PC-3 (cell line): ENCODE results near the gene HSPB1. TPM values are rescaled to one million over a fixed set of nuclear protein-coding genes. Genes with fewer than 3 reads are reported as not detected.

ENCODE experiments used
- ATAC-seq: fragments of 200-7000 bp; cut with Tn5 transposase; 2 replicates; pipeline ENCODE4 v1.9.1; 2020; ENCODE audit warnings: mild to moderate bottlenecking, moderate library complexity
- BruUV-seq: library from RNA; stranded (reverse); fragments of 400-500 nt; replicated peaks from 2 replicates; lab custom pipeline; 2021; lab: Mats Ljungman, UMichigan
- CTCF ChIA-PET: fragments of 300-600 bp; sonication (Branson Sonifier 250); formaldehyde crosslinking; loops from one replicate; lab custom pipeline; 2022; ENCODE audit warnings: antibody characterized with exemption; lab: Charles Lee
- POLR2A ChIA-PET: fragments of 300-600 bp; sonication (Branson Sonifier 250); formaldehyde crosslinking; loops from one replicate; lab custom pipeline; 2022; ENCODE audit warnings: antibody characterized with exemption; ENCODE audit not compliant: unreplicated experiment; lab: Charles Lee
- DNase-seq: peaks from one replicate; pipeline ENCODE4 v3.0.0-alpha.2; 2015
- H2AFZ ChIP-seq: fragments of 300-600 bp; sonication (generic); 2 replicates; pipeline ENCODE4 v1.6.0; 2016; ENCODE audit warnings: antibody characterized with exemption, low read length
- H3F3A ChIP-seq: fragments of 300-600 bp; sonication (generic); one replicate; pipeline ENCODE4 v1.6.0; 2017; ENCODE audit warnings: antibody characterized with exemption, low read length, control low read depth, mild to moderate bottlenecking; ENCODE audit not compliant: unreplicated experiment
- H3K27ac ChIP-seq: fragments of 300-600 bp; sonication (generic); 2 replicates; pipeline ENCODE4 v1.5.1; 2016; ENCODE audit warnings: mild to moderate bottlenecking, low read length
- H3K27me3 ChIP-seq: fragments of 300-600 bp; sonication (generic); 2 replicates; pipeline ENCODE4 v1.6.1; 2016; ENCODE audit warnings: low read length, mixed read lengths
- H3K36me3 ChIP-seq: fragments of 300-600 bp; sonication (generic); 2 replicates; pipeline ENCODE4 v1.6.1; 2016; ENCODE audit warnings: low read depth, mixed run types, low read length, mixed read lengths
- H3K4me1 ChIP-seq: fragments of 300-600 bp; sonication (generic); 2 replicates; pipeline ENCODE4 v1.5.1; 2016; ENCODE audit warnings: low read length; ENCODE audit not compliant: insufficient read depth
- H3K4me2 ChIP-seq: fragments of 300-600 bp; sonication (generic); 2 replicates; pipeline ENCODE4 v1.6.0; 2016; ENCODE audit warnings: low read length
- H3K4me3 ChIP-seq: fragments of 300-600 bp; sonication (generic); 2 replicates; pipeline ENCODE4 v1.5.1; 2016; ENCODE audit warnings: mild to moderate bottlenecking, low read length, mixed read lengths
- H3K79me2 ChIP-seq: fragments of 300-600 bp; sonication (generic); 2 replicates; pipeline ENCODE4 v1.6.1; 2017; ENCODE audit warnings: low read length, mixed read lengths
- H3K9ac ChIP-seq: fragments of 300-600 bp; sonication (generic); 2 replicates; pipeline ENCODE4 v1.6.0; 2016; ENCODE audit warnings: mild to moderate bottlenecking, low read length
- H3K9me2 ChIP-seq: fragments of 300-600 bp; sonication (generic); replicated peaks from 2 replicates; pipeline ENCODE4 v1.6.1; 2016; ENCODE audit warnings: mixed run types, low read length, mixed read lengths
- H3K9me3 ChIP-seq: fragments of 300-600 bp; sonication (generic); 2 replicates; pipeline ENCODE4 v1.6.1; 2016; ENCODE audit warnings: low read length, mixed read lengths
- H4K20me1 ChIP-seq: fragments of 300-600 bp; sonication (generic); 2 replicates; pipeline ENCODE4 v1.6.1; 2016; ENCODE audit warnings: low read length, mixed read lengths
- CTCF ChIP-seq: fragments of 300-600 bp; sonication (generic); conservative IDR thresholded peaks from 2 replicates; pipeline ENCODE4 v1.5.1; 2017; ENCODE audit warnings: antibody characterized with exemption, low read depth, mild to moderate bottlenecking, low read length
- EZH2 ChIP-seq: fragments of 300-600 bp; sonication (generic); IDR thresholded peaks from one replicate; pipeline ENCODE4 v1.6.1; 2017; ENCODE audit warnings: antibody characterized with exemption, mild to moderate bottlenecking, low read length; ENCODE audit not compliant: unreplicated experiment
- EZH2phosphoT487 ChIP-seq: fragments of 300-600 bp; sonication (generic); IDR thresholded peaks from 2 replicates; pipeline ENCODE4 v1.6.1; 2018; ENCODE audit warnings: mild to moderate bottlenecking, antibody characterized with exemption, low read length, borderline replicate concordance
- intact Hi-C: fragments of 100-400 bp; cut with micrococcal nuclease; formaldehyde crosslinking; loops from 2 replicates; pipeline ENCODE4 v1.9.0; 2023
- total RNA-seq: library from RNA; depleted of rRNA; stranded (reverse); fragments of >200 nt; gene quantifications from 2 replicates; pipeline ENCODE4 v1.2.3, GENCODE V29; 2014

Gene HSPB1
- total RNA-seq, 1 experiment from 2014 or later: 166 TPM

- no peaks in the 10 kb centered on the region for H4K20me1 ChIP-seq
Measured at GRCh38 chr7:76261931-76262330, 40.5 kb upstream of the HSPB1 start.

GRCh38 chr7:76262683-76263402, 39.6 kb upstream of the HSPB1 start:
- Histone ChIP-seq H3K9me2 (no peaks in the 10 kb centered on the region), H4K20me1 (no peaks in the 10 kb centered on the region), H3K27ac (no peak overlapping the region), H3K4me2 (no peak overlapping the region), H3K9me3 (no peaks in the 10 kb centered on the region), H3K4me3 (no peak overlapping the region), H3K27me3 (no peaks in the 10 kb centered on the region), H3F3A (no peaks in the 10 kb centered on the region), H3K79me2 (no peaks in the 10 kb centered on the region), H3K36me3 (no peaks in the 10 kb centered on the region), H3K9ac (no peak overlapping the region), H3K4me1 (no peaks in the 10 kb centered on the region), H2AFZ (no peak overlapping the region)
- CTCF ChIA-PET: interaction anchor here (0.5 to 1.6 kb wide), 10 partner anchors 21 to 257 kb away, joined by 3 to 10 read pairs (median 3); no protein-coding TSS in a partner anchor
- TF ChIP-seq EZH2: no peak
- peak; percentile 83 for TF ChIP-seq CTCF
- TF ChIP-seq EZH2phosphoT487: no peak
- peak; percentile 73 for DNase-seq
- ATAC-seq: peak; percentile 93
- POLR2A ChIA-PET: interaction anchor here (0.6 kb wide), 1 partner anchor 53 kb away, joined by 5 read pairs; no protein-coding TSS in a partner anchor
- intact Hi-C loops: loop anchor here (1.0 kb wide), 1 partner anchor 85 kb away; no protein-coding TSS in a partner anchor
- BruUV-seq: no TSS peak

More at GRCh38 chr7:76261931-76262330, 40.5 kb upstream of the HSPB1 start:
- ChIA-PET POLR2A (no interaction called here), CTCF (no interaction called here)
- H3K27me3 ChIP-seq: no peaks in the 10 kb centered on the region
- no TSS peak for BruUV-seq
- H2AFZ ChIP-seq: no peak overlapping the region
- H3K9me3 ChIP-seq: no peaks in the 10 kb centered on the region
- TF ChIP-seq EZH2phosphoT487 (no peak), CTCF (no peak), EZH2 (no peak)
- no peak overlapping the region for H3K4me2 ChIP-seq
- DNase-seq (no peak), ATAC-seq (no peak)
- H3F3A ChIP-seq: no peaks in the 10 kb centered on the region
- H3K9me2 ChIP-seq: no peaks in the 10 kb centered on the region
- no peaks in the 10 kb centered on the region for H3K4me1 ChIP-seq
- H3K79me2 ChIP-seq: no peaks in the 10 kb centered on the region
- intact Hi-C loops: no loop called here
- no peak overlapping the region for H3K9ac ChIP-seq
- no peak overlapping the region for H3K4me3 ChIP-seq
- no peaks in the 10 kb centered on the region for H3K36me3 ChIP-seq
- H3K27ac ChIP-seq: no peak overlapping the region

DNA sequence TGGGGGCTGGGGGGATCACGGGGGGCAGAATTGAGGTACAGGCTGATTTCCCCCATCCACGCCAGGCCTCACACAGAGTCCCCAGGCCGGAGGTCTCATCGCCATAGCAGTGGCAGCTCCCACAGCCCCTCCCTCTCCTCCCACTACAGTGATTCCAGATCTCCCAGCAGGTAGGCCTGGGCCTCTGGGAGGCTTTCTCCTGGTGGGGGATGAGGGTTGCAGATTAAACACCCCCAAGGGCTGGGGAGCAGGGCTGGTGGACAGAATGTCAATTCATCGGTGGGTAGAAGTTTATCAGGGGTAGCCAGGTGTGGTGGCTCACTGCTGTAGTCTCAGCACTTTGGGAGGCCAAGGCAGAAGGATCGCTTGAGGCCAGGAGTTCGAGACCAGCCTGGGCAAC, 37.2 kb upstream of the HSPB1 start:
- no peak for DNase-seq
- BruUV-seq: no TSS peak
- Histone ChIP-seq H4K20me1 (no peaks in the 10 kb centered on the region), H3K9me3 (no peaks in the 10 kb centered on the region), H3K4me3 (no peak overlapping the region), H2AFZ (no peak overlapping the region), H3K36me3 (no peaks in the 10 kb centered on the region), H3K27me3 (no peaks in the 10 kb centered on the region), H3F3A (no peaks in the 10 kb centered on the region), H3K9me2 (no peaks in the 10 kb centered on the region), H3K4me1 (no peaks in the 10 kb centered on the region), H3K4me2 (no peak overlapping the region), H3K9ac (no peak overlapping the region), H3K79me2 (no peaks in the 10 kb centered on the region), H3K27ac (no peak overlapping the region)
- ChIA-PET CTCF (interaction anchor here (0.6 kb wide), 1 partner anchor 87 kb away, joined by 3 read pairs; no protein-coding TSS in a partner anchor), POLR2A (no interaction called here)
- ATAC-seq: no peak
- intact Hi-C loops: no loop called here
- TF ChIP-seq EZH2 (no peak), CTCF (no peak), EZH2phosphoT487 (no peak)
